GM10248 (cell line): ENCODE results near the gene ANXA1.
"Not testable (repeated sequence)": the region's sequence is repeated elsewhere in the genome, so short reads cannot be mapped to it uniquely, and the experiment has no call there.

Experiments
- CTCF ChIA-PET: fragments of 300-600 bp; sonication (Branson Sonifier 250); formaldehyde crosslinking; extraction: SDS; loops from one replicate; lab custom pipeline; 2021; ENCODE audit warnings: antibody characterized with exemption; lab: Yijun Ruan, JAX
- POLR2A ChIA-PET: fragments of 350-650 bp; sonication (Branson Sonifier 250); formaldehyde crosslinking; extraction: SDS; loops from one replicate; lab custom pipeline; 2020; ENCODE audit warnings: antibody characterized with exemption; lab: Yijun Ruan, JAX
- DNase-seq: peaks from one replicate; pipeline ENCODE4 v3.0.0; 2012; ENCODE audit errors: extremely low spot score
- CTCF ChIP-seq: IDR thresholded peaks from 2 replicates; pipeline ENCODE4 v1.5.1; 2012; ENCODE audit warnings: mild to moderate bottlenecking, low read depth; ENCODE audit errors: extremely low read depth, missing control alignments, control extremely low read depth

Gene ANXA1

GRCh38 chr9:73179589-73179988 lies 27.9 kb downstream of the ANXA1 start:
- DNase-seq = peak; percentile 8
- no peak for TF ChIP-seq CTCF
- ChIA-PET POLR2A (no interaction called here), CTCF (interaction anchor here (1.2 to 5.4 kb wide), 2 partner anchors 21 to 69 kb away, joined by 4 to 89 read pairs; no protein-coding TSS in a partner anchor)

GRCh38 chr9:73180403-73180802 lies 28.7 kb downstream of the ANXA1 start:
- DNase-seq = no peak
- TF ChIP-seq CTCF = no peak
- ChIA-PET CTCF (interaction anchor here (1.2 to 5.4 kb wide), 4 partner anchors 20 to 70 kb away, joined by 3 to 89 read pairs (median 4); no protein-coding TSS in a partner anchor), POLR2A (no interaction called here)

GRCh38 chr9:73182928-73183327 lies 31.3 kb downstream of the ANXA1 start:
- DNase-seq = no peak
- CTCF ChIA-PET = interaction anchor here (0.8 to 5.4 kb wide), 12 partner anchors 10 to 311 kb away, joined by 3 to 89 read pairs (median 4); no protein-coding TSS in a partner anchor
- POLR2A ChIA-PET = no interaction called here
- TF ChIP-seq CTCF = no peak

- CTCF ChIA-PET = interaction anchor here (0.8 to 5.4 kb wide), 10 partner anchors 12 to 253 kb away, joined by 3 to 89 read pairs (median 4); no protein-coding TSS in a partner anchor
- TF ChIP-seq CTCF = no peak
- POLR2A ChIA-PET = no interaction called here
- DNase-seq = no peak
These were observed 31.8 kb downstream of the ANXA1 start for GRCh38 chr9:73183428-73183827.

- POLR2A ChIA-PET = no interaction called here
- peak; percentile 22 for TF ChIP-seq CTCF
- DNase-seq = peak; percentile 18
- CTCF ChIA-PET = interaction anchor here (0.8 to 5.4 kb wide), 11 partner anchors 13 to 253 kb away, joined by 3 to 89 read pairs (median 5); no protein-coding TSS in a partner anchor
These were observed 32.5 kb downstream of the ANXA1 start for GRCh38 chr9:73183917-73184861.

GRCh38 chr9:73191109-73191508 lies 39.4 kb downstream of the ANXA1 start:
- CTCF ChIA-PET = interaction anchor here (0.6 to 0.7 kb wide), 2 partner anchors 9 to 10 kb away, joined by 3 to 4 read pairs; no protein-coding TSS in a partner anchor
- POLR2A ChIA-PET, DNase-seq: not testable (repeated sequence)
